ENCODE measurements around the gene MACROD1. TPM values are rescaled to one million over a fixed set of nuclear protein-coding genes. Genes with fewer than 3 reads are reported as not detected.

MACROD1 gene
- total and polyA plus RNA-seq, 2 donors (not counting 1 experiment from before 2014, with no cell fraction given): 2.7 to 8.6 TPM

DNA sequence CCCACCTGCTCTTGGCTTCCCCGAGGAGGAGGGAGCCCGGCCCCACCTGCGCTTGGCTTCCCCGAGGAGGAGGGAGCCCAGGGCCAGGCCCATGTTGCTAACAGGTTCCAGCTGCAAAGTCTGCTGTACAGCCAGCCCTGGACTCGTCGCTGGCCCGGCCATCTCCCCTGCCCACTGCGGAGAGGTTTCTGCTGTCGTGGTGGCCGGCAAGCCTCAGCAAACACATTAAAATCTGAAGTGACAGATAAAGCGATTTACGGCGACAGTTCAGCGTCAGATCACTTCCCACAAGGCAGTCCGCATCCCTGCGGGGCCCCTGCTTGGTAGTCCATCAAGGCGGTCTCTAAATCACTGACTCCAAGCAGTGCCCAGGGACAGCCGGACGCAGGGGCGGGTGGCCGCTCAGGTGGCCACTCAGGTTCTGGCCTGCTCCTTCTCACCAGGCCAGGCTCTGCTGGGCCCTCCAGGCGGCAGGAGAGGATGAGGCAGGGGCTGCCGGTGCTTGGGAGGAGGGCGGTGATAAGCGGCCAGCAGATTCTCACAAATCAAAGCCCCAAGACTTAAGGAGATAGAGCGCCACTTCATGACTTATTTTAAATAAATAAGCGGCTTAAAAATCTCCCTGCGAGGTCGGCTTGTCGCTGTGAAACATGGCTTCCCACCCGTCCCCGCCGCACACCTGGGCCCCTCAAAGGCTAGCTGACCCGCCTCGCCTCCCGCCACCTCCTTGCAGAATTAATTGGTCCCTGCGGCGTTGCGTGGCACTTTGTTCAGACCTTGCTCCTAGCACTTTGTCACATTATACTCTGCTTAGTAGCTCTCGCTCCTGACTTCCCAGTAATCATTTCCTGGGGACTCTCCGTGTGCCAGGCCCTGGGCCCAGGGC, 21.1 kb downstream of the MACROD1 start:
- Histone ChIP-seq H3K9me3 (ENCODE audit: control extremely low read depth in 1 of 3, control insufficient read depth in 2 of 3, insufficient read depth in 1 of 3, low read length in 2 of 3) (no peaks in the 10 kb centered on the region), H3K27ac (ENCODE audit: low read length in 2 of 2) (no peak overlapping the region), H3K4me3 (ENCODE audit: control extremely low read depth in 1 of 5, extremely low read depth in 1 of 5, insufficient read depth in 1 of 5, low read depth in 2 of 5, low read length in 4 of 5) (no peak overlapping the region), H3K36me3 (replicated peaks in 1 of 2; ENCODE audit: control extremely low read depth in 1 of 2, control insufficient read depth in 1 of 2, extremely low read depth in 1 of 2, insufficient read depth in 2 of 2, low read length in 1 of 2) (no peaks in the 10 kb centered on the region), H3K79me2 (ENCODE audit: control insufficient read depth, insufficient read depth, low read length) (no peaks in the 10 kb centered on the region), H3K4me1 (ENCODE audit: control insufficient read depth in 2 of 2, insufficient read depth in 2 of 2, low read length in 2 of 2) (peaks cover 10 to 18% of the 10 kb centered on the region in 2 donors), H3K9ac (ENCODE audit: low read length) (no peak overlapping the region), H2AFZ (ENCODE audit: insufficient read depth, low read depth, low read length, poor library complexity, severe bottlenecking) (no peak overlapping the region), H3K4me2 (replicated peaks; ENCODE audit: low read depth, low read length, poor library complexity, severe bottlenecking) (no peak overlapping the region), H3K27me3 (replicated peaks in 1 of 4; ENCODE audit: control extremely low read depth in 1 of 4, control insufficient read depth in 3 of 4, insufficient read depth in 4 of 4, low read length in 3 of 4) (no peaks in the 10 kb centered on the region), H4K20me1 (ENCODE audit: control insufficient read depth, insufficient read depth, low read length, poor library complexity, severe bottlenecking) (no peaks in the 10 kb centered on the region)
- WGBS (ENCODE audit: insufficient coverage): 94% methylated on average over 38 of the region's 41 CpGs
- no peak for DNase-seq
- H3K9me3 Mint-ChIP-seq (ENCODE audit: insufficient read depth): no peaks in the 10 kb centered on the region
- ATAC-seq (ENCODE audit: low read depth): no peak
- ChIA-PET POLR2A (no interaction called here), CTCF (interaction anchor here (9.6 kb wide), 1 partner anchor 309 kb away, joined by 163 read pairs; the partner anchor contains the start of gene MARK2)
- no peak overlapping the region for H3K4me3 Mint-ChIP-seq
- no peaks in the 10 kb centered on the region for H3K27me3 Mint-ChIP-seq
- H3K4me1 Mint-ChIP-seq: peaks cover 20% of the 10 kb centered on the region
- H3K27ac Mint-ChIP-seq: no peak overlapping the region
- intact Hi-C loops (cut with micrococcal nuclease): no loop called here
- no peak for TF ChIP-seq EZH2 (IDR thresholded peaks at IDR 0.05; ENCODE audit: borderline replicate concordance, insufficient read depth, low read depth, low read length, poor library complexity, severe bottlenecking)
- TF ChIP-seq, protein P1, sequence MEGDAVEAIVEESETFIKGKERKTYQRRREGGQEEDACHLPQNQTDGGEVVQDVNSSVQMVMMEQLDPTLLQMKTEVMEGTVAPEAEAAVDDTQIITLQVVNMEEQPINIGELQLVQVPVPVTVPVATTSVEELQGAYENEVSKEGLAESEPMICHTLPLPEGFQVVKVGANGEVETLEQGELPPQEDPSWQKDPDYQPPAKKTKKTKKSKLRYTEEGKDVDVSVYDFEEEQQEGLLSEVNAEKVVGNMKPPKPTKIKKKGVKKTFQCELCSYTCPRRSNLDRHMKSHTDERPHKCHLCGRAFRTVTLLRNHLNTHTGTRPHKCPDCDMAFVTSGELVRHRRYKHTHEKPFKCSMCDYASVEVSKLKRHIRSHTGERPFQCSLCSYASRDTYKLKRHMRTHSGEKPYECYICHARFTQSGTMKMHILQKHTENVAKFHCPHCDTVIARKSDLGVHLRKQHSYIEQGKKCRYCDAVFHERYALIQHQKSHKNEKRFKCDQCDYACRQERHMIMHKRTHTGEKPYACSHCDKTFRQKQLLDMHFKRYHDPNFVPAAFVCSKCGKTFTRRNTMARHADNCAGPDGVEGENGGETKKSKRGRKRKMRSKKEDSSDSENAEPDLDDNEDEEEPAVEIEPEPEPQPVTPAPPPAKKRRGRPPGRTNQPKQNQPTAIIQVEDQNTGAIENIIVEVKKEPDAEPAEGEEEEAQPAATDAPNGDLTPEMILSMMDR (IDR thresholded peaks at IDR 0.05): no peak

All from B cell (primary cell).